SK-N-SH treated with all-trans-retinoic acid at 6 μM for 48 hours (cell line): ENCODE measurements around the gene EPM2A.

Experiments used
- ARNTL ChIP-seq: fragments of 450-650 bp; formaldehyde crosslinking; IDR thresholded peaks from 2 replicates; pipeline ENCODE4 v1.5.0; 2020; ENCODE audit warnings: low read depth, mild to moderate bottlenecking, moderate library complexity, borderline replicate concordance
- BACH2 ChIP-seq: fragments of 250-450 bp; sonication (Bioruptor Pico); IDR thresholded peaks from 2 replicates; pipeline ENCODE4 v1.9.0; 2021; ENCODE audit warnings: mild to moderate bottlenecking, borderline replicate concordance
- ISL1 ChIP-seq: fragments of 250-450 bp; sonication (Bioruptor Pico); IDR thresholded peaks from 2 replicates; pipeline ENCODE4 v2.1.2; 2022; ENCODE audit warnings: mild to moderate bottlenecking, moderate library complexity
- RARB ChIP-seq: fragments of 250-450 bp; sonication (Bioruptor Pico); IDR thresholded peaks from 2 replicates; pipeline ENCODE4 v1.8.0; 2021; ENCODE audit warnings: mild to moderate bottlenecking, moderate library complexity
- SNAI2 ChIP-seq: fragments of 250-450 bp; sonication (Bioruptor Pico); IDR thresholded peaks from 2 replicates; pipeline ENCODE4 v1.5.0; 2020; ENCODE audit warnings: mild to moderate bottlenecking, moderate library complexity
- ZFP3 ChIP-seq: fragments of 250-450 bp; sonication (Bioruptor Pico); IDR thresholded peaks from 2 replicates; pipeline ENCODE4 v1.5.0; 2020; ENCODE audit warnings: mild to moderate bottlenecking, moderate library complexity
- ZFP30 ChIP-seq: fragments of 450-650 bp; formaldehyde crosslinking; IDR thresholded peaks from 2 replicates; pipeline ENCODE4 v1.5.0; 2022; ENCODE audit warnings: mild to moderate bottlenecking, moderate library complexity
- ZNF8 ChIP-seq: fragments of 450-650 bp; formaldehyde crosslinking; IDR thresholded peaks from 2 replicates; pipeline ENCODE4 v1.5.0; 2020; ENCODE audit warnings: mild to moderate bottlenecking, moderate library complexity
- TF ChIP-seq, protein P1 (sequence below): fragments of 250-450 bp; sonication (Bioruptor Pico); IDR thresholded peaks from 2 replicates; pipeline ENCODE4 v1.5.0; 2020; ENCODE audit warnings: mild to moderate bottlenecking, moderate library complexity

DNA sequence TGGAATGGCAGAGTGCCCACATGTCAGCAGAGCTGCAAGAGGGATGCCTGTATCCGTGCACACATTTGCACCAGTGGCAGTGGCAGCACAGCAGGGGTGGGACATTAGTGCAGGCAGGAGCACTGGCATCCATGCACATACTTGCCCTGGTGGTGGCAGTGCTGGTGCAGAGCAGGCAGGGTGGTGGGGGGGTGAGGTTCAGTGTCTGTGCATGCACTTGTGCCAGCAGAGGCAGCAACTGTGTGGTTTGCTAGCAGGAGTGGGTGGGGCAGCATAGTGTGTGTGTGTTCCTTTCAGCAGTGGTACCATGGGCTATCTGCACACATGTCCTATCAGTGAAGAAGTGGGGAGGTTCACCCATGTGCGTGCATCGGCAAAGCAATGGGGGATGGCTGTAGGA, 151.6 kb downstream of the EPM2A start:
- TF ChIP-seq BACH2 (no peak), ZFP3 (CRISPR knock-in tag) (no peak), ARNTL (CRISPR knock-in tag) (no peak), SNAI2 (CRISPR knock-in tag) (no peak), ZFP30 (CRISPR knock-in tag) (no peak), ISL1 (no peak), ZNF8 (no peak), RARB (CRISPR knock-in tag) (no peak)
- TF ChIP-seq, protein P1, sequence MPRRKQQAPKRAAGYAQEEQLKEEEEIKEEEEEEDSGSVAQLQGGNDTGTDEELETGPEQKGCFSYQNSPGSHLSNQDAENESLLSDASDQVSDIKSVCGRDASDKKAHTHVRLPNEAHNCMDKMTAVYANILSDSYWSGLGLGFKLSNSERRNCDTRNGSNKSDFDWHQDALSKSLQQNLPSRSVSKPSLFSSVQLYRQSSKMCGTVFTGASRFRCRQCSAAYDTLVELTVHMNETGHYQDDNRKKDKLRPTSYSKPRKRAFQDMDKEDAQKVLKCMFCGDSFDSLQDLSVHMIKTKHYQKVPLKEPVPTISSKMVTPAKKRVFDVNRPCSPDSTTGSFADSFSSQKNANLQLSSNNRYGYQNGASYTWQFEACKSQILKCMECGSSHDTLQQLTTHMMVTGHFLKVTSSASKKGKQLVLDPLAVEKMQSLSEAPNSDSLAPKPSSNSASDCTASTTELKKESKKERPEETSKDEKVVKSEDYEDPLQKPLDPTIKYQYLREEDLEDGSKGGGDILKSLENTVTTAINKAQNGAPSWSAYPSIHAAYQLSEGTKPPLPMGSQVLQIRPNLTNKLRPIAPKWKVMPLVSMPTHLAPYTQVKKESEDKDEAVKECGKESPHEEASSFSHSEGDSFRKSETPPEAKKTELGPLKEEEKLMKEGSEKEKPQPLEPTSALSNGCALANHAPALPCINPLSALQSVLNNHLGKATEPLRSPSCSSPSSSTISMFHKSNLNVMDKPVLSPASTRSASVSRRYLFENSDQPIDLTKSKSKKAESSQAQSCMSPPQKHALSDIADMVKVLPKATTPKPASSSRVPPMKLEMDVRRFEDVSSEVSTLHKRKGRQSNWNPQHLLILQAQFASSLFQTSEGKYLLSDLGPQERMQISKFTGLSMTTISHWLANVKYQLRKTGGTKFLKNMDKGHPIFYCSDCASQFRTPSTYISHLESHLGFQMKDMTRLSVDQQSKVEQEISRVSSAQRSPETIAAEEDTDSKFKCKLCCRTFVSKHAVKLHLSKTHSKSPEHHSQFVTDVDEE (CRISPR knock-in tag) = no peak
